NCI-H526 treated with DMSO at 0.1 percent for 48 hours (cell line): ENCODE results near the gene ACER3.
A peak's percentile ranks its signal among the peaks of the same experiment; 100 is the strongest.
"Not testable (repeated sequence)": the region's sequence is repeated elsewhere in the genome, so short reads cannot be mapped to it uniquely, and the experiment has no call there.

Experiments used
- DNase-seq: peaks from one replicate; lab custom pipeline; 2025; lab: John Stamatoyannopoulos, UW

The ACER3 gene

GRCh38 chr11:76919887-76920746 lies 59.4 kb downstream of the ACER3 start:
- DNase-seq = peak; percentile 88

DNA sequence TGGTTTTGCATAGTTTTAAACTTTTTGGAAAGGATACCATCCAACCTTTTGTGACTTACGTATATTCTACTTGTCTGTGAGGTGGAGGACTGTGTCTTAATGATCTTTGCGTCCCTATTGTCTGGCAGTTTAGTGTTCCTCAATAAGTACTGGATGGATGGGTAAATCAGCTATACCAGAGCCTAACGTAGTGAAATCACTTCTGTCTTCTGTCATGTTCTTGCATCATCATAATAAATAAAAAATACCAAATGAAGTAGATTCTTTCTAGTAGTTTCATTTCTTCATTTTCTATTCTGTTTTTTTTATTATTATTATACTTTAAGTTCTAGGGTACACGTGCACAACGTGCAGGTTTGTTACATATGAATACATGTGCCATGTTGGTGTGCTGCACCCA lies 66.4 kb downstream of the ACER3 start:
- no peak for DNase-seq

DNA sequence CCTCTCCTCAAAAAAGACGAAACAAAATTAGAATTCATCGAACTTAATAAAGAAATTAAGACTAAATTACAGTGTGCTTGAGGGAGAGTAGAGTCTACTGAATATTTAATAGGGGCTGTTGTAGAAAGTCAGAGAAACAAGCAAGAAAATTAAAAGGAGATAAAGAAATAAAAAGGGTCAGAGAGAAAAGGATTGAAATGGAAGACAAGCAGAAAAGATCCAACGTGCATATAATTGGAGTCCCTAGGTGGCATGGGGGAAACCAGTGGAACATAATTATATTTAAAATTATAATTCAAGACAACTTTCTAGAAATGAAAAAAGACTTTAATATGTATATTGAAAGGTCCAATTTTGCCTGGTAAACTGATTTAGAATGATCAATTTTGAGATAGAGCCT lies 74.3 kb downstream of the ACER3 start:
- DNase-seq = no peak

GRCh38 chr11:76939219-76939631 lies 78.5 kb downstream of the ACER3 start:
- DNase-seq = no peak

- no peak for DNase-seq
Observed at GRCh38 chr11:76944225-76944624, 83.5 kb downstream of the ACER3 start.

DNA sequence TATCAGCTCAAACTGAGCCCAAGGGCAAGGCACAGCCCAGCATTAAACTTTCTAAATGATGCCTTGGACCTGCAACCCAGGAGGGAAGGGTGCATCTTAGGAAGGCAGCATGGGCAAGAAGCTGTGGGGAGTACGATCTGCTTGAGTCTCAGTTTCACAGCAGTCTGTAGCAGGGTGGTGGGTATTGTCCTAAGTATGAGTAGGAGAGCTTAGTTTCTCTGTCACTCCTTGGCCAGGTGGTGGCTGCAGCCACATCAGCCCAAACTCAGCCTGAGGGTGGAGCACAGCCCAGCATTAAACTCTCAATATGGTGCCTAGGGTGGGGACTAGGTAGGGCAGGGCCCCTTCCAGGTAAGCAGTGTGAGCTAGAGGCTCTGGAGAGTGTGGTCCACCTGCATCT lies 85.5 kb downstream of the ACER3 start:
- no peak for DNase-seq

DNA sequence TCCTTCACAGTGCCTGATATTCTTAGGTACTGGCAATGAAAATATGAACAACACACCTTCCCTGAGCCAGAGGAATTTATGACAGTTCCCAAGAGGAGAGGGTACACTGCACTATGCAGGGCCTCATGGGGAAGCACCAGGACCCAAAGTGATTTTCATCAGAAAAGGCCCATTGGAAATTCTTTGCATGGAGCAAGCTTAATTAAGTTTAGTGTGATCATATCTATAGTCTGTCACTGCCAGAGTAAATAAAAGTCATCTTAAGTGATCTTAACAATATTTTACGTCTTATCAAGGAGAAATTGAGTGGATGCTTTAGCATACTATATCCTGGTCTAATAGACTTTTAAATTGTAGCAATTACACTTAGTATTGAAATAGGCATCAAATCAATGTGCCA lies 86.5 kb downstream of the ACER3 start:
- no peak for DNase-seq

DNA sequence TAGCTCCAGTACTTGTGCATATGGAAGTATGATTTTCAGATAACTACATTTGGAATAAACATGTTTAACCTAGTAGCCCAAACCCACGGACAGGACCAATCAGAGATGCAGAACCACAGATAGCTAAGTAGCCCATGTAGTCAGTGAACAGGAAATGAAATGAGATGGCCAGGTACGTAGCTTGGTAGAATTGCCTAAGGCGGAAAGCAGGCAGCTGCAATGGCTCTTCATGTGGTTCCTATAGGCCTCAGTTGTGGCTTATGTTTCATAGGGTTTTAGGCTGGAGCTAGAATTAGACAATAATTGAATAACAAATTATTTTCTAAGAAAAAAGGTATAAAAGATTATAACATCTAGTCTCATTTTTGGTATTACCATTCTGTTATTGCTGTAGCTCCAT lies 87.1 kb downstream of the ACER3 start:
- no peak for DNase-seq

DNA sequence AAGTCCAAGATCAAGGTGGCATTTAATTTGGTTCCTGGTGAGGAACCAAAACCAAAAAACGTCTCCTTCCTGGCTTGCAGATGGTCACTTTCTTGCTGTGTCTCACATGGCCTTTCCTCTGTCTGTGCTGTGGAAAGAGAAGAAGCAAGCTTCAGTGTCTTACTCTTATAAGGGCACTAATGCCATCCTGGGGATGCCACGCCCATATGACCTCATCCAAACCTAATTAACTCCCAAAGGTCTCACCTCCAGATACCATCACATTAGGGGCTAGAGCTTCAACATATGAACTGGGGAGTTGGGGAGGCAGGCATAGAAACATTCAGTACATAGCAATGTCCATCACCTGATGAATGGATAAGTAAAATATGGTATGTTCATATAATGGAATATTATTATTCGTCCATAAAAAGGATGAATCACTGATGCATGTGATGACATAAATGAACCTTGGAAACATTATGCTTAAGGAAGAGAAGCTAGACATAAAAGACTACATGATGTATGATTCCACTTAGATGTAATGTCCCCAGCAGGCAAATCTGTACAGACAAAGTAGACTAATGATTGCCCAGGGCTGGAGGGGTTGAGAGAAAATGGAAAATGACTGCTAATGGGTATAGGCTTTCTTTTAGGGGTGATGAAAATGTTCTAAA lies 94.9 kb downstream of the ACER3 start:
- no peak for DNase-seq

DNA sequence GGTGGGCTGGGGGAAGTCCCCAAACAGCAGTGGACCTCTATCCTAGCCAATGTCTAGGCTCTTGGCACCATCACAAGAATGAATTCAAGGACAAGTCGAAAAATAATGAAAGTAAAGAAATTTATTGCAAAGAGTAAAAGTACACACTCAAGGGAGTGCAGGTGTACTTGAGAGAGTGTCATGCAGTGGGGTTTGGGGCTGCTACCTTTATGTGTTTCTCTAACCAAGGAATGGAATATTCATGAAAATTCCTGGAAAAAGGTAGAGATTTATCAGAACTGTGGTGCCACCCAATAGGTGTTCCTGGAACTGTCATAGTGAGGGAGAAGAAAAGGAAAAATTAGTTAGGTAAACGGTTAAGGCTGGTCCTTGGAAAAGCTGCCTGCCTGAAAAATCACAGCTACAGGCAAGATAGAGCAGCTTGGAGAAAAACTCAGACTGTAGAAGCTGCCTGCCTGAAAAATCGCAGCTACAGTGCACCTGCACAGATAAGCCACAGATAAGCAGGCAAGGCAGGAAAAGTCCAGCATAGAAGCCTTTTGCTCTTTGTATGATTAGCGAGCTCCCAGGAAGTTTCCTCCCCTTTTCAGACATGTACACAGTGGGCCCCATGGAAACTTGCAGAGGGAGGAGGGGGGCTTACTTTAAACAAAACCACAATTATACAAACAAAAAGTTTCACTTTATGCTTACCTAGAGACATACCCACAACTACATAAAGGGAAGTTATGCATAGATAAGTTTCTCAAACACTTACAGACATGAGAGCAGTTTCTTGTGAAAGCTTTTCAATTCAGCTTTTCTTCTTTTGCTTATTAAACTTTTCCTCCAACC lies 102.1 kb downstream of the ACER3 start:
- no peak for DNase-seq

GRCh38 chr11:76963417-76964168 lies 102.9 kb downstream of the ACER3 start:
- DNase-seq = not testable (repeated sequence)

- DNase-seq = no peak
Observed at GRCh38 chr11:76972051-76972450, 111.3 kb downstream of the ACER3 start.

DNA sequence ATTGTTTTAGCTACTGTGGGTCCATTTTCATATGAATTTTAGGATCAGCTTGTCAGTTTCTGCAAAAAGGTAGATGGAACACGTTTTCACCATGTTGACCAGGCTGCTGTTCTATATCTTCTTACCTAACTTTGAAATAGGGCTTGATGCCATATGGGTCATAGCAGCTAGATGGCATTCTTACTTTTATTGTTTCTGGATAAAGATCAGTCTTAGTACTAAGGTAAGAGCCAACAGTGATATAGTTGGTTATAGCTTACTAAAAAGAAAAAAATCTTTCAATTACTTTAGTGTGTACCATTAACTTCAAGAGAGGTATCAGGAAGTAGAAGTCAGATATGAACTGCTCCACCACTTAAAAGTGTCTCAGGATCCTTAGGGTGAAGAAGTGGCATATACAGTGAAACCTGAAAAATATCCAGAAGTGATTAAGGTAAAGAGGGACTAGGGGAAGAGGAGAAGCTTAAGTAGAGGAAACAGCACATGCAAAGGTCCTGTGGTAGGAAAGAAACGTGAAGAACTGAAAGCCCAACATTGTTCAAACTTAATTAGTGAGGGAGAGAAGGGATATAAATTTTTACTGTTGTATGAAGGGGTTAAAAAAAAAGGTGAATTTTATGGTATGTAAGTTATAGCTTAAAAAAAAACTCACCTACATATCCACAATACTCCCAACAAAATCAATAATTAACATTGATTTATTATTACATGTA lies 113.6 kb downstream of the ACER3 start:
- DNase-seq = no peak

- no peak for DNase-seq
Observed at GRCh38 chr11:76975513-76975912, 114.8 kb downstream of the ACER3 start.

- DNase-seq = no peak
Observed at GRCh38 chr11:76977791-76978190, 117.1 kb downstream of the ACER3 start.

DNA sequence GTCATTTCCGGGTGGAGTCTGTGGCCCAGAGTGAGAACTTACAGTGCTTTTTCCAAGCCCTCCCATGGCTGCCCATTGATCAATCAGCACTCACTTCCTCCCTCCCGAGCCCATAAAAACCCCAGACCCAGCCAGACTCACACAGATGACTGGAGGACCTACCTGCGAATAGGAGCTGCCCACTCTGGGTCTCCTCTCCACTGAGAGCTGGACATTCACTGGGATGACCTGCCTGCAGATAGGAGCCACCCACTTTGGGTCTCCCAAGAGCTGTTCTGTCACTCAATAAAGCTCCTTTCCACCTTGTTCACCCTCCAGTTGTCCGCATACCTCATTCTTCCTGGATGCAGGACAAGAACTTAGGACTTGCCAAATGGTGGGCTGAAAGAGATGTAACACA lies 117.5 kb downstream of the ACER3 start:
- DNase-seq = no peak

DNA sequence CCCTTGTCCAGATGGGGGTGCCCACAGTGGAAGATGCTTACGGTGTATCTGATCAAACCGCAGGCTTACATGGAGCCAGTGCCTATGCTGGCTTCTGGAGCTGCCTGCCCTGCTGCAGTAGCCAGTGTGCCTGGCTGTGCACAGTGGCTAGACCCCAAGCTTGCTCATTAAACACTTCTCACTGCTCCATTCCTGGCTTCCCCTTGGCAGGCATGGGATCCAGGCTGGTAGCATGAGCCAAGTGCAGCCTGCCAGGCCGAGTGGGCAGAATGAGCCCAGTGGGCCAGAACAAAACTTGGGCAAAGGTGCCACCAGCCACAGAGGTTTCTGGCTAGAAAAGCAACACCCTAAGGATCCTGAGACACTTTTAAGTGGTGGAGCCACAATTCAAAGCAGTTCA lies 118.1 kb downstream of the ACER3 start:
- DNase-seq = no peak

DNA sequence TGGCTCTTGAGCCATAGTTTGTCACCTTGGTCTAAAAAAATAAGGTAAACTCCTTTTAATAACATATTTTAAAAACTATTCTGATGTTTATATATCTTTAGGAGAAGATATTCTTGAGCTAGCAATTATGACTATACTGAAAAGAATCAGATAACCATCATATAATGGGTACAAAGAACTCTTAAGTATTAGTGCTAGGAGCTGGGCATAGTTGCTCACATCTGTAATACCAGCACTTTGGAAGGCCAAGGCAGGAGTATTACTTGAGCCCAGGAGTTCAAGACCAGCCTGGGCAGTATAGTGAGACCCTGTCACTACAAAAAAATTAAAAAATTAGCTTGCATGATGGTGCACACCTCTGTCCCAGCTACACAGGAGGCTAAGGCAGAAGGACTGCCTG lies 119.5 kb downstream of the ACER3 start:
- no peak for DNase-seq

DNA sequence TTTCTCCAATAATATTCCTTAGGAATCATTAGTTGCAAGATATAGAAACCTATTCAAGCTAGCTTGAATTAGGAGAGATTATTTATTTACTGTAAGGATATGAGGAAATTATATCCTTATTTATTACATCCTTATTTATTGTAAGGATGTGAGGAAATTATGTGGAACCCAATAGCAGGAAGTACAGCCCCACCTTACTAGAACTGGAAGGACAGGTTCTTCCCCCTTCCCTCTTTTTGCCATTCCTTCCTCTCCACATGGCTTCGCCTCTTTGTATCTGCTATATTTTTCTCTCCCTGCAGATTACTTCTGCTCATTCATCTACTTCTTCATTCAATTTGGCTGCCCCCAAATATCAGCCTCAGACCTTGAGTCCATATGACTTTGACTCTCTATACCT lies 124.0 kb downstream of the ACER3 start:
- DNase-seq = no peak

- no peak for DNase-seq
Observed at GRCh38 chr11:76987203-76987602, 126.5 kb downstream of the ACER3 start.

- no peak for DNase-seq
Observed at GRCh38 chr11:76990628-76991027, 129.9 kb downstream of the ACER3 start.
